ENCODE results near the gene RELA. TPM values are rescaled to one million over a fixed set of nuclear protein-coding genes. Genes with fewer than 3 reads are reported as not detected.

The RELA gene
- total and polyA plus RNA-seq, 2 of the 4 experiments (the other 2 are of a cell fraction) = 8.6 to 53.0 TPM

- Histone ChIP-seq H3K4ac (ENCODE audit: low read depth, low read length) (no peak overlapping the region), H4K5ac (ENCODE audit: low read depth, low read length) (no peak overlapping the region), H3K14ac (replicated peaks; ENCODE audit: low read depth, low read length) (no peak overlapping the region), H3K27ac (ENCODE audit: insufficient read depth, low read length) (no peak overlapping the region), H3K27me3 (ENCODE audit: control insufficient read depth, insufficient read depth, low read length) (peaks cover 14% of the 10 kb centered on the region), H3K9me3 (ENCODE audit: control insufficient read depth, insufficient read depth, low read length) (no peaks in the 10 kb centered on the region), H4K8ac (ENCODE audit: low read depth in 2 of 2, low read length in 2 of 2) (no peak overlapping the region), H3K9me1 (ENCODE audit: insufficient read depth, low read length) (no peaks in the 10 kb centered on the region), H3K36me3 (ENCODE audit: control insufficient read depth, insufficient read depth, low read length) (no peaks in the 10 kb centered on the region), H2BK20ac (ENCODE audit: low read depth, low read length) (no peak overlapping the region), H3K4me2 (ENCODE audit: low read depth, low read length) (no peak overlapping the region), H2AK9ac (replicated peaks; ENCODE audit: low read depth, low read length, poor library complexity) (no peak overlapping the region), H2BK5ac (ENCODE audit: low read depth, low read length, poor library complexity, severe bottlenecking) (no peak overlapping the region), H2AK5ac (ENCODE audit: low read depth, low read length) (no peak overlapping the region), H2AFZ (replicated peaks; ENCODE audit: low read length, poor library complexity) (no peak overlapping the region), H3K4me3 (ENCODE audit: insufficient read depth, low read depth, low read length) (no peak overlapping the region), H3K79me1 (ENCODE audit: low read depth in 1 of 2, low read length in 2 of 2) (no peaks in the 10 kb centered on the region), H2BK120ac (ENCODE audit: low read depth, low read length) (no peak overlapping the region), H2BK15ac (ENCODE audit: low read depth, low read length) (no peak overlapping the region), H3K56ac (ENCODE audit: extremely low read depth, insufficient read depth, low read length) (no peak overlapping the region), H3K9ac (ENCODE audit: low read depth, low read length) (no peak overlapping the region), H3K23ac (ENCODE audit: low read depth, low read length) (no peak overlapping the region), H4K91ac (ENCODE audit: insufficient read depth, low read depth, low read length) (no peak overlapping the region), H3K18ac (ENCODE audit: low read depth, low read length) (no peak overlapping the region), H3K4me1 (ENCODE audit: control insufficient read depth, insufficient read depth, low read length) (no peaks in the 10 kb centered on the region), H4K20me1 (ENCODE audit: insufficient read depth, low read length) (no peaks in the 10 kb centered on the region)
- no peak for ATAC-seq (ENCODE audit: low read depth)
- in situ Hi-C loops (cut with MboI; ENCODE audit: low sequenced_read_pairs) (no loop called here), dilution Hi-C loops (cut with HindIII; ENCODE audit: low sequenced_read_pairs, unreplicated experiment) (no loop called here), intact Hi-C loops (cut with micrococcal nuclease) (no loop called here)
- CTCF ChIA-PET = no interaction called here
- POLR2A ChIA-PET (ENCODE audit: unreplicated experiment) = interaction anchor here (0.6 kb wide), 1 partner anchor 10 kb away, joined by 3 read pairs; no protein-coding TSS in a partner anchor
- BruUV-seq (replicated peaks) = no TSS peak
- no peak for DNase-seq
- TF ChIP-seq SMC3 (IDR thresholded peaks at IDR 0.05; ENCODE audit: low read depth, low read length) (no peak), RAD21 (IDR thresholded peaks at IDR 0.05; ENCODE audit: low read length) (no peak), USF2 (IDR thresholded peaks at IDR 0.05; ENCODE audit: low read depth, low read length) (no peak), MAFK (IDR thresholded peaks at IDR 0.05; ENCODE audit: low read depth, low read length) (no peak), CHD1 (IDR thresholded peaks at IDR 0.05; ENCODE audit: low read depth, low read length) (no peak), FOS (IDR thresholded peaks at IDR 0.05; ENCODE audit: low read depth, low read length) (no peak), CTCF (conservative IDR thresholded peaks at IDR 0.05; ENCODE audit: low read depth, low read length) (no peak), POLR2A (IDR thresholded peaks at IDR 0.05; ENCODE audit: low read depth, low read length) (no peak), CEBPB (IDR thresholded peaks at IDR 0.05; ENCODE audit: low read depth, low read length) (no peak)
- WGBS, 2 experiments (ENCODE audit: extremely low coverage in 2 of 2, insufficient read length in 1 of 2) = no CpG with 5 or more reads among the region's 5 CpGs
These were observed 17.6 kb upstream of the RELA start for GRCh38 chr11:65680192-65680743.
